Fibroblast of peridontal ligament (primary cell): ENCODE measurements around the gene SKAP2.

Experiments
- DNase-seq: peaks from one replicate; pipeline ENCODE4 v3.0.0-alpha.2; 2010; ENCODE audit errors: extremely low read depth

SKAP2 gene, protein sequence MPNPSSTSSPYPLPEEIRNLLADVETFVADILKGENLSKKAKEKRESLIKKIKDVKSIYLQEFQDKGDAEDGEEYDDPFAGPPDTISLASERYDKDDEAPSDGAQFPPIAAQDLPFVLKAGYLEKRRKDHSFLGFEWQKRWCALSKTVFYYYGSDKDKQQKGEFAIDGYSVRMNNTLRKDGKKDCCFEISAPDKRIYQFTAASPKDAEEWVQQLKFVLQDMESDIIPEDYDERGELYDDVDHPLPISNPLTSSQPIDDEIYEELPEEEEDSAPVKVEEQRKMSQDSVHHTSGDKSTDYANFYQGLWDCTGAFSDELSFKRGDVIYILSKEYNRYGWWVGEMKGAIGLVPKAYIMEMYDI

DNA sequence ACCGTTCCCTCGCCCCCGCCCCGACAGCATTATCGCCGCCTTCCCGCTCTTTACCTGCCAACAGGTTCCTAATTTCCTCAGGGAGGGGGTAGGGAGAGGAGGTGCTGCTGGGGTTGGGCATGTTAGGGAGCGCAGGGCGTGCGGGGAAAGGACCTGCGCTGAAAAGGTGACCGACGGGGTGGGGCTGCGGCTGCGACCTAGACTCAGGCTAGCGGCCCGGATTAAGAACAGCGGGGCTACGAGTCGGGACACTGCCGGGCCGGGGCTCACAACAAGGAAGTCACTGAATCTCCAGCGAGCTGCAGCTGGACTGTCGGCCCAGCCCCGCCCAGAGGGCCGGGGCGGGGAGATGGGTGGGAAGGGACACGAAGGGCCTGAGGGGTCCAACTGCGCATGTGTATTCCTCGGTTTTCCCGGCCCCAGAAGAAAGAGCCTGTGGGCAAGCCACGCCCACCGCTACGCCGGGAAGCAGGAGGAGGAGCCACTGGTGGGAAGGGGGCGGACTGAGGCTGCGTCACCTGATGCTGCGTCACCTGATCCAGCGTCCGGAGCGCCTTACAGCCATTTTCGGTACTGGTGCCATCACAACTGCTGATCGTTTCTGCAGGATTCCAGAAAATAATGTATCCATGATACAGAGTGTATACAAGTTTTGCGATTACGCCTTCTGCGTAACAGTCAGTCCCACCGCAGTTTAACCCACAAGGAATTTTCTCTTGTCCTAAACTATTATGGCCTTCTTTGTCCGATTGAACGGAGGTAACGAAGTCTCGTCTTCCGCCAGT is at the start of gene SKAP2:
Gene SKAP2 (minus strand): TSS at position 282 of the 785 bp plus-strand sequence. CDS start 161 bp downstream, at position 121.
- DNase-seq, result peak; percentile 98

DNA sequence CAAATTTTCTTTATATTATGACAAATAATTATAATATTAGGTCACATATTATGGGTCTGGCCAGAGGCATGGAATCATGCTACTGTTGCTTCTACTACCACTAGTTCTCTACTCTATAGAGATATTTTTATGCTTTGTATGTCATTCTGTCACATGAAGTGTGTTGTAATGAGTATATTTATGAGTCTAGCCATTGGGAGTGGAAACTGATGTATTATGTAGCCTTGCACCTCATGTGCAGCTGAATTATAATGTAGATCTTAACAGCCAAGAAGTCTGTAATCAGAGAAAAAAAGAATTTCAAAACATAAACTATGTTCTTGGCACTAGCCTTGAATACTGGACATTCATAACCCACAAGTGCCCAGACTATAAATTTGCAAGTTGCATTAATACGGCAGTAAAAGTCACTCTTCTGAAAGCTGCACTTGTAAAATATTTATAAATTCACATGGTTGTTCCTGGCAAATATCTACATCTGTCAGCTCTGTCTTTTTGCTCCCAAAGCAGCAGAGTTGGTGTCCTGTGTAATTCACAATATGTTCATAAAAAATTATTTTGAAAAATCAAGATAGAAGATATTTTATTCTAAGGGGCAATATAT is 48.6 kb upstream of the SKAP2 start:
- no peak for DNase-seq

DNA sequence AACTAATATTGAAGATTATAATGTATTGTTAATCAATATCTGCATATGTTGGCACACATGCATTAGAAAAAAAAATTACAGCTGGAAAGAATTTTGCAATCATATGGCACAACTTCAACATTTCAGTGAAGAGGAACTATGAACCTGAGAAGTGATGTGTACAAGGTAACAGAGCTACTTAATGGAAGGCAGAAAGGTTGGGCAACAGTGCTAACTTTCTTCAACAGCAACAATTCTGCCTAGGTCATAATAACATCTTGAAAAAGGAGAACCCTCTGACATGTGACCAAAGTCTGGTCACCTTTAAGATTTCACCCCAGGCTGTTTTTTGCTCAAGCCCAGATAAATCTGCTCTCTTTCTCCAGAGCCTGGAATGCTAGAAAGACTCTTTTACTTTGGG is 47.9 kb upstream of the SKAP2 start:
- DNase-seq, result no peak

DNA sequence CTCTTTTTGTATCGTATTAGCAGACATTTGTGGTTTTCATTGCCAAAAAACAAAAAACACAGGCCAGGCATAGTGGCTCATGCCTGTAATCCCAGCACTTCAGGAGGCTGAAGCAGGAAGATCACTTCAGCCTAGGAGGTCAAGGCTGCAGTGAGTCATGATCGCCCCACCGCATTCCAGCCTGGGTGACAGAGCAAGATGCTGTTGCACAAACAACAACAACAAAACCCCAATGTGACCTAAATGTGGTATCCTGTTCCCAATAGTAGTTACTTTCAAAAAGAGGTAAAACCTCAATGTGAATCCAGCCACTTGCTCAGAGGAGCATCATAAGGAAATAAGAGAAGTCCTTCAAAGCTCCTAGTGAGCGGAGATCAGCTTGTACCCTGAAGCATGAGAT is 45.8 kb upstream of the SKAP2 start:
- DNase-seq, result no peak

DNA sequence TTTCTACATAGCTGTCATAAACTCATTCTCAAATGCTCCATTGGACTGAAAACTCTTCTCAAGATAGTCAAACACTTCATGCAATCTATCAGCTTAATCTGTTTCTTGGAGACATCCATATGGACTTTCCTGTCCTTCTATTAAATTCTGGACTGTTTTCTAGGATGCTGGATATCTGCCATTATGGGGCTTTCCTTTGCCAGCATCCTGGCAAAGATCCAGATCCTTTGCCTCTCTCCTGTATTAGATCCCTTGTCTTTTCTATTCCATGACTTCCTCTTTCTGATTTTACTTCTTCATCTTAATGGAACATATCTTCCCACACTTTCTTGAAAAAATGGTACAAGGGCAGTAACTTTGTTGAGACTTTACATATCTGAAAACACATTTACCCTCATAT is 35.9 kb upstream of the SKAP2 start:
- no peak for DNase-seq

DNA sequence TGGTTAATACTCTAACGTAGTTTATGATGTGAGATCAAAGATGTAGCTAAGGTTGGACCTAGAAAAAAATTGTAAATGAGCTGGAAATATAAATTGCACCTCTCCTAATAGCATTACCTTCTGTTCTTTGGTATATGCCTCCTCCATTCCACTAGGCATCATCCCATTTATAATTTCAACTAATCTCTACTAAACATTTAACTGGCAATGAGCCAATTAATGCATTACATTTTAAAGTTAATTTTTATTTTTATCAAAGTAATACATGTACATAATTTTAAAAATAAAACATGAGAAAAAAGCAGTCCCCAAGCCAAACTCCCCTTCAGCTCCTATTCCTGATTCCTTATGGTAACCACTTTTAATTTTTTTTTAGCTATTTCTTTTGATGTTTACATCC is 35.1 kb upstream of the SKAP2 start:
- no peak for DNase-seq

DNA sequence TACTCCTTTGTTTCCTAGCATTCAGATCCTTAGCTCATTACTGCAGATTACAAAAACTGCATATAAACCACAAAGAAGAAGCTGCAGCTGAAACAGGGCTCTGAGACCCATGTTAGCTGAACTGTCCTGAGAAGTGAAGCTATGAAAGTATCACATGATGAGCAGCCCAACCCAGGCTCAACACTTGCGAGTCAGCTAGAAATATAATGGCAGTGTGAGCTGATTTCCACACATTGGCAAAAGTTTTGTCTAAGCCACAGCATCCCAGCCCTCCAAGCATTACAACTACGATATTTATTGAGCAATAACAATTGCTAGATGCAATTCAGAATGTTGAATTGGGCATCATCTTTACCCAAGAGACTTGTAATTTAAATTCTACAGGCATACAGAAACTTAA is 34.5 kb upstream of the SKAP2 start:
- no peak for DNase-seq

DNA sequence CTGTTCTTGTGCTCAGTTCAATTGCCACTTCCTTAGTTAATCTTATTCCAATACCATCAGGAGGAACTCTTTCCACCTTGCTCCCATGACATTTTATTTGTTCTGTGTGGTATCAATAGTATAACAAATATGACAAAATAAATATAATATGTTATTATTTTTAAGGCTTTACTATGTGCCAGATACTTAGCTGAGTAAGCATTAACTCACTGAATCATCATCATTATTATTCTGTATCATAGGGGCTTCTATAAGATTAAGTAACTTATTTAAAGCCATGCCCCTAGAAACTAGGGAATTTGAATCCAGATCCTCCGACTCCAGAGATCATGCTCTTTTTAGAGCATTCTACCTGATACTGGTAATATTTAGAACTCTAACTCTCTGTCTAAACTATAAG is 33.5 kb upstream of the SKAP2 start:
- no peak for DNase-seq

DNA sequence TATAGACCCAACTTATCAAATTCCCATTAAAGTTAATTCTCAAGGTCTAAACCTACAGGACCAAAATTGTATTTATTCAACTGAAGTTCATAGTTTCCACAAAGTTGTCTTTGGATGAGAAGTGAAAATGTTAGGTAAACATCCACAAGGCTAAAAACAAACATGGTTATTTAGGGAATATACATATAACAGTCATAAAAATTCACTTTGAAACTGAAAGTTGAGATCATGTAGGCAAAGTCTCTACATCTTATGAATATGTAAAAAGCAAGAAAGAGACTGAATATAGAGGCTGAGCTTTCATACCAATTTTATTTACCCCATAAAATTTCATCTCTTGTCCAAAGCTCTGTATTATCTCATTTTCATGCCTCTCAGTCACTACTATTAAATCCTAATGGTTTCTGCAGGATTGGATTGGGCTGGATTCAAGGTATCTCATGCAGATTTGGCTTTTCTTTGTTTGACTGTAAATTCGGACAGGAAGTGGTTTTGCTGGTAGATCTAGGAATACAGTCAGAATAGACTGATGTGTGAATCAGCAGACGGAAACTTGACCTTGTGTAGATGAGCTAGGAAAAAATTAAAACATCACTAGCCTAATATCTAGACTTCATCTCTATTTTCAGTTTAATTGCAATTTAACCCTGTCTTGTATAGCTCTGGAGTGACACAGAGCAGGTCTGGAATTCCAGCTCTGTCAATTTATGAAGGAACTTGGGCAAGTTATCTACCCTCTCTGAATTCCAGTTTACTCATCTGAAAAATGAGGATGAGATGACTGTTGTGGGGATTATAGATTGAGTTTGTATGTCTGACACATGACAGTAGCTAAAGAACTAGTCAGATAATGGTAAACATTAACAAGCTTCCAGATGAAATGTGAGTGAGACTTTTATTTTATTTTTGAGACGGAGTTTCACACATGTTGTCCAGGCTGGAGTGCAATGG is 27.3 kb upstream of the SKAP2 start:
- no peak for DNase-seq

DNA sequence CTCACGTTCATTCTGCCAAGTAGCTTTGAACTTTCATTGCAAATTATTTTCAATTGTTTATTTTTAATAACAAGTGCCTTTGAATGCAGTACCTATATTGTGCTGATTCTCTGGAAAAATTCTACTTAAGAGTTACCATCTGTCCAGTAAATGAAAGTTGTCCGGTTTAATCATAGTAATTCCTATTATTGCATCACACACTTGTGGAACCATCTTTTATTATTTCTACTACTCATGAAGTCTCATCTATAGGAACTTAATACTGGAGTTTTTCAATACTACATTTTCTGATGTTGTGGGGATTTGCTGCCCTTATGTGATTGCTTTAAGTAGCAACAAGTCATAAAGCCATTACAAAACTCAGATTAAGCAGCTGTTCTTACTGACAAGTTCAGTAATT is 16.5 kb upstream of the SKAP2 start:
- DNase-seq, result no peak

DNA sequence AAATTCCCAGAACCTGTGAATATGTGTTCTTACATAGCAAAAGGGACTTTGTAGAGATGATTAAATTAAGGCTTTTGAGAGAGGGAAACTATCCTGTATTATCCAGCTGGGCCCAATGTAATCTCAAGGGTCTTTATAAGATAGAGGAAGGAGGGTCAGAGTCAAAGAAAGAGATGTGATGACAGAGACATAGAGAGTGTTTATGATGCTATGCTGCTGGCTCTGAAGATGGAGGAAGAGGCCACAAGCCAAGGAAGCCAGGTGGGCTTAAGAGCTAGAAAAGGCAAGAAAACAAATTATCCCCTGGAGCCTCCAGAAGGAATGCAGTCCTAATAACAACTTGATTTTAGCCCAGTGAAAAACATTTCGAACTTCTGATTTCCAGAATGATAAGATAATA is 15.3 kb upstream of the SKAP2 start:
- DNase-seq, result no peak

DNA sequence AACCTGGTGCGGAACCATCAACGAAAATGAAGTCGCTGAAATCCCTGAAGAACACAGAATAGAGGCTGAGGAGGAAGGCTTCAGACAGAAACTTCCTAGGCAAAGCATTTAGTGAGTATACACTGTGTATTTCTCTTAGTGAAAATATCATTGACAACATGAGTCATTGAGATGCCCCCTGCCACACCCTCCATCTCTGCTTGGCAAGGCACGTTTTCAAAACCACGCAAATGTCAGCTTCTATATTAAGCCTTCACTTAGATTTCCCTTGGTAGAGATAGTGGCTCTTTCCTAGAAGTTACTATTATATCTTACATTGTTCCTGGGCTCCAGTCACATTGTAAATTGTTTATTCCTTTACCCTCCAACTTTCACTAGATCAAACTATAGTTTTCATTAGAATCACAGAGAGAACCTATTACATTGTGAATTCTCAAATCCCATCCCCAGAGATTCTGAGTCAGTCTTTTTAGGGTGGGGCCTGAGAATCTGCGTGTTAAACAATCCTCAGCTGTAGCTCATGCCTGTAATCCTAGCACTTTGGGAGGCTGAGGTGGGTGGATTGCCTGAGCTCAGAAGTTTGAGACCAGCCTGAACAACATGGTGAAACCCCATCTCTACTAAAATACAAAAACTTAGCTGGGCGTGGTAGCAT is 4.6 kb upstream of the SKAP2 start:
- DNase-seq, result peak; percentile 20

DNA sequence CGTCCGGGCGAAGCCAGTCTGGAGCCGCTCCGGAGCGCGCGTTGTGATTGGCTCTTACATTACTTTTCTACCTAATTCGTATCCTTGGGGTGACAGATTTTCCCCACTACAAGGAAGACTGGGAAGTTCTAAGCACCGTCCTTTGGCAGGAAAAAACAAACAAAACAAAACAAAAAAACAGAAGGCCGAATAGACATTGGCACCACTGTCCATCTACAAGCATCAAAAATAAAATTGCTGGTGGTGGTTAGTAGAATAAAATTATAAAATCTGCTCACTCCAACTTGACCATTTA is 651 bp upstream of the SKAP2 start:
- no peak for DNase-seq

DNA sequence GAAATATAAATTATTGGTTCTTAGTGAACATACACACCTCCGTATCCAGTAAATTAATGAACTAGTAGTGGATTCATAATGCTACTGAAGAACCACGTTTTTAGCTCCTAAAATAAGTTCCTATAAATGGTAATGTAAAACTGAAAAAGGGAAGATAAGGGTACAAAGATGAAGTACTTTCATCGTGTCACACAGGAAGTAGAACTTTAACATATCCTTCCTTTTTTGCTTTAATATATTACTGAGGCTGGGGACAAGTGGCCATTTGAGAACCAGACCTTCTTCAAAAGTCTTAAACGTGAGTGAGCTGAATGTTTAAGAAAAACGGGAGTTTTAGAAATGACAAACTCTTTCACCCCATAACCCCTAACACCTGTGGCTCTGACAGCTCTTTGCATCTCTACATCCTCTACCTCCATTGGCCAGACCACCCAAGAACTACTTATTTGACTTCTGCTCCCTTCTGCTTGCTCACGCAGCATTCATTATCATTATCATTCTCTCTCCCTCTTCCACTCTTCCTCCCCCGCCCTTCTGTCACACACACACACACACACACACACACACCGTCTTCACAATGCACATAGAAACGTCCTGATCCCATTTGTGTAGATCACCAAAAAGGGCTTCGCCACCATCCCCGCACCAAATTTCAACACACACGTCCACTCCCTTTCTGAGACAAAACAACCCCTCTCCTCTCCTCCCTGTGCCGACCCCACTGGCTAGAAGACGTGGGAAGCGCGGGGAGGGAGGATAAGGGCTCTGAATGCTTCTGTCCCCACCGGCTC is 677 bp downstream of the SKAP2 start:
- peak; percentile 41 for DNase-seq

DNA sequence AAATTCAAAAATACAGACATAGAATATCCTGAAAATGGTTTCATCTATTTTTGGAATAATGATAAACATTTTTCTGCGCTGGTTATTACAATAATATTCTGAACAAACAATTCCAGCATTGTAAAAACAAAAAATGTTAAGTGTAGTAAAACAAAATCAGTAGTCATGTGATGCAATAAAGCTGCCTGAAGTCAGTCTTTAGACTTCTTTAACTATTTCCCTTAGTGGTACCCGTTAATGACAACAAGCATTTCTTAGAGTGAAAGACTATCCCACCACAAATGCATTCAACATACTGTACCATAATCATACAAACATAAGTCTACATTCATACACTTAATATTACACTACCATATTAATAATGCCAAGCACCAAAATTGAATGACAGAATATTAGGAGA is 1.6 kb downstream of the SKAP2 start:
- DNase-seq, result no peak

DNA sequence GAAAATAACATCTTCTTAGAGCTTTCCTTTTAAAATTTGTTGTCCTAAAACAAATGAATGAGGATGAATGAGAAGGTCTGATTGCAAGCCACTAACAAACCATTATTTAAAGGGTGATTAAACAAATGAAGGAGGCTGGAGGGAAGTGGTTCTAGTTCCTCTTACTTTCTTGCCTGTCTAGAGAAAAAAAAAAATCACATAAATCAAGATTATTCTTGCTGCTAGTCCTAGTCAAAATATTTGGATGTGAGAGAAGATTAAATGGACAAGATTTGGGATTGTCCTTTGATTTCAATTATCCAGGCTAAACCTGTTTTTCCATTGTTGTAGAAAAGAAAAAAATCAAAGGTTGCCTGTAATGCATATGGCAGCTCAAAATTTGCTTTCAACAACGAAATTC is 3.3 kb downstream of the SKAP2 start:
- DNase-seq, result no peak

DNA sequence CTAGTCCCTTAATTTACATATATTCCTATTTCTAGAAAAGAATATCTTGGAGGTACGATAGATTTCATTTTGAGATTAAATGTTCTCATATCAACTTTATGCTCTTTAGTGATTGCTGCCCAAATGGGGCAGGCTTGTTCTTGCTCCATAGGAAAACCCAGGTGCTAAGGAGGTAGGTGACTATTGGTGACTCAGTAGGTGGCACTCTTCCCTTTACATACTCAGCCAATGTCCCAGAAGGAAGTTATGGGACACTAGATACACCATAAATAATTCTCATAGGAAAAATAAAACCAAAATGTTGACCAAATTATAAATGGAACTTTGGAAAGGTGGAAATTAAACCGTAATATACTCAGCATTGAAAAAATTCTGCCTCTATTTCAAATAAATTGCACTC is 4.0 kb downstream of the SKAP2 start:
- DNase-seq, result no peak

DNA sequence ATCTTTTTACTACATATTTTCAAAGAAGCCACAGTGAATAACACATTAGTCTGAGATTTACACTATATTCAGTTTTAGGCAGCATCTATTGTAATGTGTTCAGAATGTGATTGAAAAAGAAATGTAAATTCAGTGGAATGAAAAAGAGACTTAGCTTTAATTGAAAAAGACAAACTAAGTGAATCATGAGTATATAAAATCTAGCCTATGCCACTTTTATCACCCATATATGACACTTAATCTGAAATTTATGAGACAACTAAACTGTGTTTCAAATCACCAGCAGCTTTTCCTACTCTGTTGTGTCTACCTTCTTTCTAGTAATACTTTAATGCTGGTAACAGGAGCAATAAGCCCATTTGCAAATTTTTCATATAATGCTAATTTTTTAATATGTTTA is 4.7 kb downstream of the SKAP2 start:
- no peak for DNase-seq

DNA sequence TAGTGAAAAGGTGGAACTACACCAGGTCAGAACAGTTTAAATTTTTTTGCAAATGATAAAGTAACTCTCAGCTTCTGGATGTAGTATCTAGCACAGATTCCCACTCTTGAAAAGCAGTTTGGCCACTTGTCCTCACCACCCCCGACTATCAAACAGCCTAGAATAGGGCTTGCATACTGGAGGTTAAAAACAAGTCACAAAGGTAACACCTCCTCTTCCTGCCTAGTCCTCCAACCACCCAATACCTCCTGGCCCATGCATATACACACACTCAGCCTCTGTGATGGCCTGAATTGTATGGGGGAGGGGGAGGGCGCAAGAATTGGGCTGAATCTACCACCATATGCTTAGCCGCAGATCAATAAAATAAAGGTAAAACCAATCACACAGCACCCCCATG is 5.7 kb downstream of the SKAP2 start:
- DNase-seq, result no peak

DNA sequence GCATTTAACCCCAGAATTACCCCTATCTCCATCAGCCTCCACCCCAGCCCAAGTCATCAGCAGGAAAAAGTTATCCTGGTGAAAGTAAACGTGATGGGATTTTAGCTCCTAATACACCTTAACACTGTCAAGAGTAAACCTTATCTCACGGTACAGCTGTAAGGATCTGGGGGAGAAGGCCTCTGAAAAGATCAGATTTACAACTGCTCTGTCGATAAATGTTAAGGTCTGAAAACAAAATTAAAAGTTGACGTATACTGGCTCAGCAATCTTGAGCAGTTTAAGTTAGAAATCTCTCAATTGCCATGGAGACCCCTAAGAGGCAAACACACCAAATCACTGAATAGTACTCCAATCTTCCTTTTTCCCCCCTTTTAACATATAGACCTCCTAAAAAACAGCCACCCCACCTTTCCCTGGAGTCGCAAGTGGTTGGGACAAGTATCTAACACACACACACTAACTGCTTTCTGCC is 6.1 kb downstream of the SKAP2 start:
- no peak for DNase-seq
